ENCODE data around the gene SLC2A10.

The SLC2A10 gene

GRCh38 chr20:46682063-46682821 is 27.2 kb upstream of the SLC2A10 start:
- DNase-seq (ENCODE audit: low read depth) = no peak

GRCh38 chr20:46683011-46683667 is 26.3 kb upstream of the SLC2A10 start:
- DNase-seq (ENCODE audit: low read depth) = no peak

GRCh38 chr20:46683668-46683938 is 25.8 kb upstream of the SLC2A10 start:
- DNase-seq (ENCODE audit: low read depth) = no peak

GRCh38 chr20:46683939-46684750 is 25.3 kb upstream of the SLC2A10 start:
- DNase-seq (ENCODE audit: low read depth) = no peak

GRCh38 chr20:46688151-46689081 is 21.0 kb upstream of the SLC2A10 start:
- no peak for DNase-seq (ENCODE audit: low read depth)

- DNase-seq (ENCODE audit: low read depth) = peak; percentile 86
These were observed 20.2 kb upstream of the SLC2A10 start, which contains the start of gene TP53RK for GRCh38 chr20:46689082-46689753. Gene TP53RK (minus strand): TSS chr20:46689444. CDS start chr20:46689414, 30 bp downstream.

GRCh38 chr20:46689754-46690085 is 19.7 kb upstream of the SLC2A10 start:
- no peak for DNase-seq (ENCODE audit: low read depth)

GRCh38 chr20:46690219-46691106 is 19.0 kb upstream of the SLC2A10 start:
- no peak for DNase-seq (ENCODE audit: low read depth)

GRCh38 chr20:46691196-46691595 is 18.3 kb upstream of the SLC2A10 start:
- no peak for DNase-seq (ENCODE audit: low read depth)

- no peak for DNase-seq (ENCODE audit: low read depth)
These were observed 15.0 kb upstream of the SLC2A10 start for GRCh38 chr20:46694484-46694883.

GRCh38 chr20:46695892-46696291 is 13.6 kb upstream of the SLC2A10 start:
- DNase-seq (ENCODE audit: low read depth) = no peak

- no peak for DNase-seq (ENCODE audit: low read depth)
These were observed 12.6 kb upstream of the SLC2A10 start for GRCh38 chr20:46696791-46697279.

GRCh38 chr20:46698788-46699187 is 10.7 kb upstream of the SLC2A10 start:
- DNase-seq (ENCODE audit: low read depth) = no peak

- no peak for DNase-seq (ENCODE audit: low read depth)
These were observed 9.6 kb upstream of the SLC2A10 start for GRCh38 chr20:46699651-46700359.

- no peak for DNase-seq (ENCODE audit: low read depth)
These were observed 9.0 kb upstream of the SLC2A10 start for GRCh38 chr20:46700481-46700880.

- DNase-seq (ENCODE audit: low read depth) = no peak
These were observed 8.4 kb upstream of the SLC2A10 start for GRCh38 chr20:46701057-46701456.

- no peak for DNase-seq (ENCODE audit: low read depth)
These were observed 7.9 kb upstream of the SLC2A10 start for GRCh38 chr20:46701556-46701955.

- no peak for DNase-seq (ENCODE audit: low read depth)
These were observed 7.5 kb upstream of the SLC2A10 start for GRCh38 chr20:46701986-46702385.

GRCh38 chr20:46702447-46703203 is 6.8 kb upstream of the SLC2A10 start:
- no peak for DNase-seq (ENCODE audit: low read depth)

Data from stimulated activated CD8-positive, alpha-beta memory T cell treated with anti-CD3 and anti-CD28 coated beads, Interleukin-12 subunit alpha, Interleukin-12 subunit beta, amount 100 ng/mL, for 4 hours (primary cell).